Kidney epithelial cell (primary cell): Measurements from ENCODE around the gene NLRP9. TPM values are rescaled to one million over a fixed set of nuclear protein-coding genes. Genes with fewer than 3 reads are reported as not detected.

Experiments
- DNase-seq: peaks from one replicate; pipeline ENCODE4 v3.0.0-alpha.2; 2010; ENCODE audit warnings: low read depth
- H3K27me3 ChIP-seq: 2 replicates; pipeline ENCODE4 v1.6.0; 2011; ENCODE audit warnings: low read length; ENCODE audit not compliant: control insufficient read depth, insufficient read depth
- H3K36me3 ChIP-seq: 2 replicates; pipeline ENCODE4 v1.5.1; 2011; ENCODE audit warnings: low read length; ENCODE audit not compliant: control insufficient read depth, insufficient read depth
- H3K4me3 ChIP-seq: 2 replicates; pipeline ENCODE4 v1.5.1; 2011; ENCODE audit warnings: low read depth, mild to moderate bottlenecking, control low read depth, low read length
- total RNA-seq: library from RNA; depleted of rRNA; stranded (reverse); fragments of >200 nt; gene quantifications from 2 replicates; pipeline ENCODE4 v1.2.3, GENCODE V29; 2015
- TF ChIP-seq, protein P1 (sequence below): IDR thresholded peaks from 2 replicates; pipeline ENCODE4 v1.5.1; 2011; ENCODE audit warnings: mild to moderate bottlenecking, moderate library complexity, low read length, control low read depth, inconsistent platforms; ENCODE audit not compliant: insufficient read depth, poor library complexity, severe bottlenecking

The NLRP9 gene
- total RNA-seq, 1 donor from 2014 or later = not detected

DNA sequence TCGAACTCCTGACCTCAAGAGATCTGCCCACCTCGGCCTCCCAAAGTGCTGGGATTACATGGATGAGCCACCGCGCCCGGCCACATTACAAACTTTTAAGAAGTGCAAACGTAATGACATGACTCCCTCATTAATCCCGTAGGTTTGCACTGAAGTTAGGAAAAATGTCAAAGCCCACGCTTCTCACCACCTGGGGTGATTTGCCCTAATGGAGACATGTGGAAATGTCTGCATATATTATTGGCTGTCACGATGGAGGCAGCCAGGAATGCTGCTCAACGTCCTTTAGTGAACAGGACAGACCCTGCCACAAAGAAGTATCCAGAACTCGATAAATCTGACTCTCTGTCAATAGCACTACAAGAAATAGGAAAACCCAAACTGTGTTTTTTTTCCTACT, 21.0 kb downstream of the NLRP9 start:
- H3K36me3 ChIP-seq = no peaks in the 10 kb centered on the region
- TF ChIP-seq, protein P1, sequence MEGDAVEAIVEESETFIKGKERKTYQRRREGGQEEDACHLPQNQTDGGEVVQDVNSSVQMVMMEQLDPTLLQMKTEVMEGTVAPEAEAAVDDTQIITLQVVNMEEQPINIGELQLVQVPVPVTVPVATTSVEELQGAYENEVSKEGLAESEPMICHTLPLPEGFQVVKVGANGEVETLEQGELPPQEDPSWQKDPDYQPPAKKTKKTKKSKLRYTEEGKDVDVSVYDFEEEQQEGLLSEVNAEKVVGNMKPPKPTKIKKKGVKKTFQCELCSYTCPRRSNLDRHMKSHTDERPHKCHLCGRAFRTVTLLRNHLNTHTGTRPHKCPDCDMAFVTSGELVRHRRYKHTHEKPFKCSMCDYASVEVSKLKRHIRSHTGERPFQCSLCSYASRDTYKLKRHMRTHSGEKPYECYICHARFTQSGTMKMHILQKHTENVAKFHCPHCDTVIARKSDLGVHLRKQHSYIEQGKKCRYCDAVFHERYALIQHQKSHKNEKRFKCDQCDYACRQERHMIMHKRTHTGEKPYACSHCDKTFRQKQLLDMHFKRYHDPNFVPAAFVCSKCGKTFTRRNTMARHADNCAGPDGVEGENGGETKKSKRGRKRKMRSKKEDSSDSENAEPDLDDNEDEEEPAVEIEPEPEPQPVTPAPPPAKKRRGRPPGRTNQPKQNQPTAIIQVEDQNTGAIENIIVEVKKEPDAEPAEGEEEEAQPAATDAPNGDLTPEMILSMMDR = no peak
- no peak overlapping the region for H3K4me3 ChIP-seq
- DNase-seq = no peak
- H3K27me3 ChIP-seq = no peaks in the 10 kb centered on the region

- Histone ChIP-seq H3K27me3 (no peaks in the 10 kb centered on the region), H3K4me3 (no peak overlapping the region), H3K36me3 (no peaks in the 10 kb centered on the region)
- TF ChIP-seq, protein P1 = no peak
- DNase-seq = no peak
Observed at GRCh38 chr19:55716531-55716930, 21.7 kb downstream of the NLRP9 start.

DNA sequence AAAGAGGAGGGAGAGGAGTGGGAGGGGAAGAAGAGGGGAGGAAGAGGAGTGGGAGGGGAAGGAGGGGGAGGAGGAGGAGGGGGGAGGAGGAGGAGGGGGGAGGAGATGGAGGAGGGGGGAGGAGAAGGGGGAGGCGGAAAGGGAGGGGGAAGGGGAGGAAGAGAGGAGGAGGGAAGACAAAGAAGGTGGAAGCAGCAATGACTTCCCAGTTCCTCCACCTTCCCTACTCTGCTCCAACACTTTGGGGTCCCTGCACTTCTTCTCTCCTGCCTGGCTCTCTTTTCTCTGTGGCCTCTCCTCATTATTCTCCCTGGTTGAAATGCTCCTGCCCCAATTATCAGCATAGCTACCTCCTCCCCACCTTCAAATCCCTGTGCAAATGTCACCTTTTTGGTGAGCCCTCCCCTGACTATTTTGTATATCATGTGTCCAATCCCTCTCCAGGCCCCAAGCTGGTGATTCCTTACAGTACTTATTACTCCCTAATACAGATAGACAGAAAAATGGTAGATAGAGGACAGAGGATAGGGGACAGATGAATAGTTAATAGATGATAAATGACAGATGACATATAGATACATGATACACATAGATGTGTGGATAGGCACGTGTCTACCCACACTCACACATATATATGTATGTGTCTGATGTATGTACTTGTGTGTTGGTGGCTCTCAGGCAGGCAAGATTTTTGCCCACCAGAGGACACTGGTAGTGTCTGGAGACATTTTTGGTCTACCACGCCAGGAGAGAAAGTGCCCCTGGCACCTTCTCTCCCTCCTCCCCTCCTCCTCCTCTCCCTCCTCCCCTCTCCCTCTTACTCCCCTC, 25.2 kb downstream of the NLRP9 start:
- H3K27me3 ChIP-seq = no peaks in the 10 kb centered on the region
- H3K36me3 ChIP-seq = no peaks in the 10 kb centered on the region
- no peak for DNase-seq
- no peak overlapping the region for H3K4me3 ChIP-seq
- TF ChIP-seq, protein P1 = no peak

DNA sequence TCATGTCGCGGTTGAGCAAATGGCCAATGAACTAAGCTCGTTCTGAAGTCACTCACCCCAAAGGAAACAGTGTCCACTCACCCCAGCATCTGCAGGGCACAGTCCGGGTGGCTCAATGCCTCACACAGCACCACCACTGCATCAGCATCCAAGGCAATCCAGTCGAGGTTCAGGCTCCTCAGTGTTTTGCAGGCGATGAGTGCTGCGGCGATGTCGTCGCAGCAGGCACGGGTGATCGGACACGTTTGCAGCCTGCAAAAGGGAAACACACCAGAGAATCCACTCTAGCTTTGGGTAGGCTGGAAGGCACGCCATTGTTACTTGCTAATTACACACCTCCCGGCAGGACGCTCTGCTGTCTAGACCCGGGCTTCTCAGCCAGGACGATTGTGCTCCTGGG, 26.5 kb downstream of the NLRP9 start:
- Histone ChIP-seq H3K27me3 (no peaks in the 10 kb centered on the region), H3K4me3 (no peak overlapping the region), H3K36me3 (no peaks in the 10 kb centered on the region)
- TF ChIP-seq, protein P1 = no peak
- no peak for DNase-seq

DNA sequence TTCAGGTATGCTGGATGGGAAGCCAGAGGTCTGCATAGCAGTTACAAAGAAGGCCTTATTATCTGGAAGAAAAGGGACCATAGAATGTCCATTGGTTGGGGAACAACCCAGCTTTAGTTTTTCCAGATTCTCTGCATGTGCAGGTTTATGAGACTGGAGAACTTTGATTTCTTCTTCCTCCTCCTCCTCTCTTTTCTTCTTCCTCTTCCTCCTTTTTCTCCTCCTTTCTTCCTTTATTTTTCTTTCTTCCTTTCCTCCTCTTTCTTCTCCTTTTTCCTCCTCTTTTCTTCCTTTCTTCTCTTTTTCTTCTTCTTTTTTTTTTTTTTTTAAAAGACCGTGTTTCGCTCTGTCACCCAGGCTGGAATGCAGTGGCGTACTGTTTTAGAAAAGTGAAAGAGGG, 32.2 kb downstream of the NLRP9 start:
- no peaks in the 10 kb centered on the region for H3K27me3 ChIP-seq
- TF ChIP-seq, protein P1 = no peak
- DNase-seq = no peak
- no peak overlapping the region for H3K4me3 ChIP-seq
- no peaks in the 10 kb centered on the region for H3K36me3 ChIP-seq
